Measurements from ENCODE around the gene MX1.

MX1 gene
- long read RNA-seq, partial matches to known transcripts: 0 of 5 reads
- long read RNA-seq, other reads (novel, unspliced or antisense): 3 of 5 reads

- peak within 1 kb of the TSS; percentile 37 for H3K4me3 ChIP-seq (replicated peaks; ENCODE audit: insufficient read depth, low read length)
- H3K27ac ChIP-seq (replicated peaks): no peak within 1 kb of the TSS
- peaks cover 11% of the 10 kb centered on the region for H3K27me3 ChIP-seq (ENCODE audit: insufficient read depth, poor library complexity, severe bottlenecking)
- no peak for TF ChIP-seq REST (IDR thresholded peaks at IDR 0.05; ENCODE audit: insufficient replicate concordance, low read depth)
- no peak for TF ChIP-seq GABPA (IDR thresholded peaks at IDR 0.05; ENCODE audit: low read depth)
- no peak for TF ChIP-seq CTCF (IDR thresholded peaks at IDR 0.05; ENCODE audit: insufficient read depth, low read length)
- no peak for TF ChIP-seq POLR2AphosphoS5 (IDR thresholded peaks at IDR 0.05; ENCODE audit: low read depth)
- no peak for TF ChIP-seq SPI1 (IDR thresholded peaks at IDR 0.05; ENCODE audit: borderline replicate concordance, low read depth)
- DNase-seq (ENCODE audit: low read depth in 1 of 2, low spot score in 1 of 2): peak in 1 of 2 experiments; percentile 18
Observed at GRCh38 chr21:41425954-41426675, at the start of gene MX1. MX1 (plus strand) TSS chr21:41426239; CDS start chr21:41432071, 5,832 bp downstream.

GRCh38 chr21:41377715-41378114 is 48.3 kb upstream of the MX1 start:
- no peak for TF ChIP-seq CTCF (IDR thresholded peaks at IDR 0.05; ENCODE audit: insufficient read depth, low read length)
- TF ChIP-seq SPI1 (IDR thresholded peaks at IDR 0.05; ENCODE audit: borderline replicate concordance, low read depth): no peak
- no peak for TF ChIP-seq REST (IDR thresholded peaks at IDR 0.05; ENCODE audit: insufficient replicate concordance, low read depth)
- TF ChIP-seq POLR2AphosphoS5 (IDR thresholded peaks at IDR 0.05; ENCODE audit: low read depth): no peak
- TF ChIP-seq GABPA (IDR thresholded peaks at IDR 0.05; ENCODE audit: low read depth): no peak
- Histone ChIP-seq H3K27ac (replicated peaks) (no peak overlapping the region), H3K27me3 (ENCODE audit: insufficient read depth, poor library complexity, severe bottlenecking) (no peaks in the 10 kb centered on the region), H3K4me3 (replicated peaks; ENCODE audit: insufficient read depth, low read length) (no peak overlapping the region)
- DNase-seq (ENCODE audit: low read depth in 1 of 2, low spot score in 1 of 2): no peak

- no peak for DNase-seq (ENCODE audit: low read depth in 1 of 2, low spot score in 1 of 2)
- H3K27ac ChIP-seq (replicated peaks): no peak overlapping the region
- H3K4me3 ChIP-seq (replicated peaks; ENCODE audit: insufficient read depth, low read length): no peak overlapping the region
- no peak for TF ChIP-seq POLR2AphosphoS5 (IDR thresholded peaks at IDR 0.05; ENCODE audit: low read depth)
- no peak for TF ChIP-seq GABPA (IDR thresholded peaks at IDR 0.05; ENCODE audit: low read depth)
- TF ChIP-seq REST (IDR thresholded peaks at IDR 0.05; ENCODE audit: insufficient replicate concordance, low read depth): no peak
- no peak for TF ChIP-seq CTCF (IDR thresholded peaks at IDR 0.05; ENCODE audit: insufficient read depth, low read length)
- TF ChIP-seq SPI1 (IDR thresholded peaks at IDR 0.05; ENCODE audit: borderline replicate concordance, low read depth): no peak
- H3K27me3 ChIP-seq (ENCODE audit: insufficient read depth, poor library complexity, severe bottlenecking): no peaks in the 10 kb centered on the region
Observed at GRCh38 chr21:41378849-41379248, 47.2 kb upstream of the MX1 start.
